SK-N-SH (cell line): ENCODE data around the gene PCLO. TPM values are rescaled to one million over a fixed set of nuclear protein-coding genes. Genes with fewer than 3 reads are reported as not detected.

ENCODE experiments used
- CTCF ChIA-PET: fragments of 300-600, 350-600 bp; formaldehyde crosslinking; extraction: SDS; loops from one replicate; lab custom pipeline; 2021; lab: Yijun Ruan, JAX
- POLR2A ChIA-PET: fragments of 350-600 bp; sonication (Branson Sonifier 250); formaldehyde crosslinking; extraction: SDS; loops from one replicate; lab custom pipeline; 2020; ENCODE audit warnings: antibody characterized with exemption, inconsistent platforms; lab: Yijun Ruan, JAX
- DNase-seq: peaks from one replicate; pipeline ENCODE4 v3.0.0; 2012
- H2AFZ ChIP-seq: fragments of 200-600 bp; sonication (generic); 2 replicates; pipeline ENCODE4 v1.8.1; 2016; ENCODE audit warnings: antibody characterized with exemption, mild to moderate bottlenecking, low read depth
- H3F3A ChIP-seq: fragments of 200-600 bp; sonication (generic); replicated peaks from 2 replicates; pipeline ENCODE3; 2016; ENCODE audit warnings: antibody characterized with exemption, mild to moderate bottlenecking; ENCODE audit not compliant: insufficient read depth
- H3K27ac ChIP-seq, 2 experiments: fragments of 200-500 bp in 1 of 2; fragments of 200-600 bp in 1 of 2; sonication (Bioruptor generic) in 1 of 2; sonication (generic), shearing (Covaris generic) in 1 of 2; 2 replicates each; pipeline versions ENCODE4 v1.5.1 to v1.6.1; 2014 to 2016; ENCODE audit warnings: low read depth in 2 of 2, inconsistent platforms in 1 of 2, low read length in 1 of 2, mild to moderate bottlenecking in 1 of 2, mixed read lengths in 1 of 2
- H3K27me3 ChIP-seq: fragments of 200-600 bp; sonication (generic), shearing (Covaris generic); 2 replicates; pipeline ENCODE4 v1.6.1; 2016; ENCODE audit warnings: mixed run types; ENCODE audit not compliant: insufficient read depth
- H3K36me3 ChIP-seq, 2 experiments: fragments of 200-500 bp in 1 of 2; fragments of 200-600 bp in 1 of 2; sonication (Bioruptor generic) in 1 of 2; sonication (generic) in 1 of 2; replicated peaks in 1 of 2; 2 replicates each; pipeline versions ENCODE3 to v1.5.1; 2014 to 2016; ENCODE audit warnings: low read length in 1 of 2, mild to moderate bottlenecking in 1 of 2; ENCODE audit not compliant: insufficient read depth in 2 of 2, control insufficient read depth in 1 of 2
- H3K4me1 ChIP-seq, 2 experiments: fragments of 200-500 bp in 1 of 2; fragments of 200-600 bp in 1 of 2; sonication (Bioruptor generic) in 1 of 2; sonication (generic), shearing (Covaris generic) in 1 of 2; 2 replicates each; pipeline versions ENCODE4 v1.5.1 to v1.6.1; 2014 to 2016; ENCODE audit warnings: low read depth in 1 of 2, low read length in 1 of 2, mixed run types in 1 of 2; ENCODE audit not compliant: insufficient read depth in 2 of 2, control insufficient read depth in 1 of 2
- H3K4me2 ChIP-seq: fragments of 200-600 bp; sonication (generic), shearing (Covaris generic); 2 replicates; pipeline ENCODE4 v1.6.1; 2017; ENCODE audit warnings: mixed run types
- H3K4me3 ChIP-seq, 2 experiments: fragments of 200-500 bp in 1 of 2; fragments of 200-600 bp in 1 of 2; sonication (Bioruptor generic) in 1 of 2; sonication (generic), shearing (Covaris generic) in 1 of 2; 2 replicates each; pipeline versions ENCODE4 v1.5.1 to v1.8.1; 2014 to 2016; ENCODE audit warnings: low read depth in 2 of 2, inconsistent platforms in 1 of 2, low read length in 1 of 2, mild to moderate bottlenecking in 1 of 2, mixed read lengths in 1 of 2, moderate library complexity in 1 of 2
- H3K79me2 ChIP-seq: fragments of 200-600 bp; sonication (generic); 2 replicates; pipeline ENCODE4 v1.8.1; 2017; ENCODE audit warnings: mild to moderate bottlenecking; ENCODE audit not compliant: insufficient read depth
- H3K9ac ChIP-seq: fragments of 200-600 bp; sonication (generic); 2 replicates; pipeline ENCODE4 v1.6.1; 2017; ENCODE audit warnings: mixed run types
- H3K9me2 ChIP-seq: fragments of 200-600 bp; sonication (generic); 2 replicates; pipeline ENCODE4 v1.6.1; 2017; ENCODE audit warnings: mixed run types
- H3K9me3 ChIP-seq: fragments of 200-600 bp; sonication (generic); 2 replicates; pipeline ENCODE4 v1.6.1; 2017; ENCODE audit warnings: mixed run types, mild to moderate bottlenecking, moderate library complexity
- H4K20me1 ChIP-seq: fragments of 200-600 bp; sonication (generic); 2 replicates; pipeline ENCODE4 v1.6.1; 2017; ENCODE audit warnings: mild to moderate bottlenecking, mixed run types; ENCODE audit not compliant: insufficient read depth
- CHD2 ChIP-seq: fragments of 150-350 bp; IDR thresholded peaks from 2 replicates; pipeline ENCODE4 v1.6.1; 2018; ENCODE audit warnings: low read length; ENCODE audit not compliant: partially characterized antibody
- EZH2phosphoT487 ChIP-seq: fragments of 200-600 bp; sonication (generic); IDR thresholded peaks from 2 replicates; pipeline ENCODE4 v1.6.1; 2017; ENCODE audit warnings: low read depth, mixed run types, mild to moderate bottlenecking, antibody characterized with exemption, moderate library complexity, borderline replicate concordance
- FOSL2 ChIP-seq: IDR thresholded peaks from 2 replicates; pipeline ENCODE4 v1.4.0; 2012; ENCODE audit warnings: low read depth, mild to moderate bottlenecking, moderate library complexity, borderline replicate concordance
- FOXM1 ChIP-seq: IDR thresholded peaks from 2 replicates; pipeline ENCODE4 v1.4.0; 2012; ENCODE audit warnings: low read depth, mild to moderate bottlenecking
- GABPA ChIP-seq: IDR thresholded peaks from 2 replicates; pipeline ENCODE4 v1.4.0; 2012; ENCODE audit warnings: low read depth, mild to moderate bottlenecking
- MEF2A ChIP-seq: IDR thresholded peaks from 2 replicates; pipeline ENCODE4 v1.4.0; 2012; ENCODE audit warnings: low read depth, borderline replicate concordance
- MXI1 ChIP-seq: IDR thresholded peaks from 2 replicates; pipeline ENCODE4 v1.6.1; 2012; ENCODE audit warnings: mild to moderate bottlenecking, low read depth, low read length, improper control_type of control experiment
- RFX5 ChIP-seq: IDR thresholded peaks from 2 replicates; pipeline ENCODE4 v1.6.1; 2012; ENCODE audit warnings: mild to moderate bottlenecking, improper control_type of control experiment, low read length
- SIN3A ChIP-seq: IDR thresholded peaks from 2 replicates; pipeline ENCODE4 v1.6.1; 2012; ENCODE audit warnings: low read depth, mild to moderate bottlenecking, low read length, moderate library complexity, borderline replicate concordance
- SMC3 ChIP-seq: IDR thresholded peaks from 2 replicates; pipeline ENCODE4 v1.6.1; 2012; ENCODE audit warnings: low read depth, low read length, improper control_type of control experiment
- YY1 ChIP-seq: IDR thresholded peaks from 2 replicates; pipeline ENCODE4 v1.4.0; 2012; ENCODE audit warnings: low read depth, mild to moderate bottlenecking
- WGBS: methylation state at CpG from one replicate; pipeline ENCODE4 v1.1.6; 2017; ENCODE audit warnings: low lambda C conversion rate; 5-methylcytosine and 5-hydroxymethylcytosine counted together
- polyA plus RNA-seq, 3 experiments: library from polyadenylated mRNA; depleted of rRNA; stranded (reverse); fragments of >200 nt; gene quantifications; 2 replicates each; pipeline ENCODE4 v1.2.3, GENCODE V29; 2012
- TF ChIP-seq, protein P1 (sequence below): IDR thresholded peaks from 2 replicates; pipeline ENCODE4 v1.6.1; 2012; ENCODE audit warnings: mild to moderate bottlenecking, low read depth, low read length, moderate library complexity
- TF ChIP-seq, protein P2 (sequence below): fragments of 150-350 bp; IDR thresholded peaks from 2 replicates; pipeline ENCODE4 v1.6.1; 2017; ENCODE audit warnings: antibody characterized with exemption, low read length, low read depth, borderline replicate concordance
- TF ChIP-seq, protein P3 (sequence below): IDR thresholded peaks from 2 replicates; pipeline ENCODE4 v1.4.0; 2012; ENCODE audit warnings: low read depth, borderline replicate concordance
- TF ChIP-seq, protein P4 (sequence below): IDR thresholded peaks from 2 replicates; pipeline ENCODE4; 2012
- TF ChIP-seq, protein P5 (sequence below): fragments of 200-600 bp; sonication (generic); IDR thresholded peaks from 2 replicates; pipeline ENCODE4 v1.6.1; 2017; ENCODE audit warnings: antibody characterized with exemption, mild to moderate bottlenecking, moderate library complexity

PCLO gene
- polyA plus RNA-seq, 1 of the 3 experiments (the other 2 are of a cell fraction) = 0.51 TPM

DNA sequence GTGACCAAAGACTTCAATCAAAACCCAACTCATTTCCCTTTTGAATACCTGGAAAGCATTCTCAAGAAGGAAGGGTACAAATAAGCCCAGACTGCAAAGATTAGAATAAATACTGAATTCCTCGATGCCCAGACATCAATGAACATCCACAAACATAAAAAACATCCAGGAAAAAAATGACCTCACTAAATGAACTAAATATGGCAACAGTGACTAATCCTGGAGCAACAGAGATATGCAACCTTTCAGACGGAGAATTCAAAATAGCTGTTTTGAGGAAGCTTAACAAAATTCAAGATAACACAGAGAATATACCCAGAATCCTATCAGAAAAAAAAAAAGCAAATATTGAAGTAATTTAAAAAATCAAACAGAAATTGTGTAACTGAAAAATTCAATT is 43.2 kb downstream of the PCLO start:
- Histone ChIP-seq H3K9me3 (peaks cover 23% of the 10 kb centered on the region; the same call in 1 of the 2 replicates), H3F3A (no peaks in the 10 kb centered on the region), H3K4me1 (peaks cover 0 to 3% of the 10 kb centered on the region in 2 experiments; a peak in 2 of 4 replicates), H3K27me3 (no peaks in the 10 kb centered on the region), H4K20me1 (no peaks in the 10 kb centered on the region), H2AFZ (no peak overlapping the region), H3K4me3 (no peak overlapping the region), H3K79me2 (no peaks in the 10 kb centered on the region), H3K4me2 (no peak overlapping the region), H3K9me2 (no peaks in the 10 kb centered on the region), H3K9ac (no peak overlapping the region), H3K27ac (no peak overlapping the region), H3K36me3 (no peaks in the 10 kb centered on the region)
- CTCF ChIA-PET = interaction anchor here (1.2 kb wide), 1 partner anchor 47 kb away, joined by 3 read pairs; no protein-coding TSS in a partner anchor
- peak; percentile 67; the same call in 1 of the 2 replicates for TF ChIP-seq MEF2A
- peak; percentile 17; the same call in 1 of the 2 replicates for TF ChIP-seq FOSL2
- no peak for TF ChIP-seq SIN3A
- POLR2A ChIA-PET = no interaction called here
- WGBS = 26% methylated on average over 2 of the region's 2 CpGs
- no peak for DNase-seq

DNA sequence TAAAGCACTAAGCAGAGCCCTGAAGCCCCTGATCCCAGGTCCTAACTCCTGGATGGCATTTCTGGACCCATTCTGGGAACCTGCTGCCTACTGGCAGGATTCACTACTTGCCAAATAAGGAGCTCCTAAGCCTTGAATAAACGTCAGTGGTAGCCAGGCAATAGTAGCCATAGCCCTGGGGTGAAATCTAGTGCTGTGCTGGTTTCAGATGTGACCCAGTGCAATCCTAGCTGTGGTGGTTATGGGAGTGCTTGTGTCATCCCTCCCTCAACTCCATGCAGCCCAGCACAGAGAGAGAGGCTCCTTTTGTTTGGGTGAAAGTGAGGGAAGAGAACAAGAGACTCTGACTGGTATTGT is 43.7 kb downstream of the PCLO start:
- no peaks in the 10 kb centered on the region for H4K20me1 ChIP-seq
- no peaks in the 10 kb centered on the region for H3K79me2 ChIP-seq
- H3F3A ChIP-seq = no peaks in the 10 kb centered on the region
- H2AFZ ChIP-seq = no peak overlapping the region
- H3K9me3 ChIP-seq = peaks cover 23% of the 10 kb centered on the region; the same call in 1 of the 2 replicates
- no peak for DNase-seq
- H3K27me3 ChIP-seq = no peaks in the 10 kb centered on the region
- CTCF ChIA-PET = interaction anchor here (1.2 kb wide), 1 partner anchor 46 kb away, joined by 3 read pairs; no protein-coding TSS in a partner anchor
- H3K9ac ChIP-seq = no peak overlapping the region
- no peaks in the 10 kb centered on the region for H3K36me3 ChIP-seq
- POLR2A ChIA-PET = no interaction called here
- H3K4me2 ChIP-seq = no peak overlapping the region
- H3K27ac ChIP-seq = no peak overlapping the region
- 29% methylated on average over 1 of the region's 1 CpG for WGBS
- no peaks in the 10 kb centered on the region for H3K9me2 ChIP-seq
- no peak overlapping the region for H3K4me3 ChIP-seq
- H3K4me1 ChIP-seq = peaks cover 0 to 3% of the 10 kb centered on the region in 2 experiments; a peak in 2 of 4 replicates
- TF ChIP-seq, protein P1, sequence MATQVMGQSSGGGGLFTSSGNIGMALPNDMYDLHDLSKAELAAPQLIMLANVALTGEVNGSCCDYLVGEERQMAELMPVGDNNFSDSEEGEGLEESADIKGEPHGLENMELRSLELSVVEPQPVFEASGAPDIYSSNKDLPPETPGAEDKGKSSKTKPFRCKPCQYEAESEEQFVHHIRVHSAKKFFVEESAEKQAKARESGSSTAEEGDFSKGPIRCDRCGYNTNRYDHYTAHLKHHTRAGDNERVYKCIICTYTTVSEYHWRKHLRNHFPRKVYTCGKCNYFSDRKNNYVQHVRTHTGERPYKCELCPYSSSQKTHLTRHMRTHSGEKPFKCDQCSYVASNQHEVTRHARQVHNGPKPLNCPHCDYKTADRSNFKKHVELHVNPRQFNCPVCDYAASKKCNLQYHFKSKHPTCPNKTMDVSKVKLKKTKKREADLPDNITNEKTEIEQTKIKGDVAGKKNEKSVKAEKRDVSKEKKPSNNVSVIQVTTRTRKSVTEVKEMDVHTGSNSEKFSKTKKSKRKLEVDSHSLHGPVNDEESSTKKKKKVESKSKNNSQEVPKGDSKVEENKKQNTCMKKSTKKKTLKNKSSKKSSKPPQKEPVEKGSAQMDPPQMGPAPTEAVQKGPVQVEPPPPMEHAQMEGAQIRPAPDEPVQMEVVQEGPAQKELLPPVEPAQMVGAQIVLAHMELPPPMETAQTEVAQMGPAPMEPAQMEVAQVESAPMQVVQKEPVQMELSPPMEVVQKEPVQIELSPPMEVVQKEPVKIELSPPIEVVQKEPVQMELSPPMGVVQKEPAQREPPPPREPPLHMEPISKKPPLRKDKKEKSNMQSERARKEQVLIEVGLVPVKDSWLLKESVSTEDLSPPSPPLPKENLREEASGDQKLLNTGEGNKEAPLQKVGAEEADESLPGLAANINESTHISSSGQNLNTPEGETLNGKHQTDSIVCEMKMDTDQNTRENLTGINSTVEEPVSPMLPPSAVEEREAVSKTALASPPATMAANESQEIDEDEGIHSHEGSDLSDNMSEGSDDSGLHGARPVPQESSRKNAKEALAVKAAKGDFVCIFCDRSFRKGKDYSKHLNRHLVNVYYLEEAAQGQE = no peak
- TF ChIP-seq SIN3A = no peak
- no peak for TF ChIP-seq YY1
- TF ChIP-seq EZH2phosphoT487 = no peak
- no peak for TF ChIP-seq MXI1
- TF ChIP-seq, protein P2, sequence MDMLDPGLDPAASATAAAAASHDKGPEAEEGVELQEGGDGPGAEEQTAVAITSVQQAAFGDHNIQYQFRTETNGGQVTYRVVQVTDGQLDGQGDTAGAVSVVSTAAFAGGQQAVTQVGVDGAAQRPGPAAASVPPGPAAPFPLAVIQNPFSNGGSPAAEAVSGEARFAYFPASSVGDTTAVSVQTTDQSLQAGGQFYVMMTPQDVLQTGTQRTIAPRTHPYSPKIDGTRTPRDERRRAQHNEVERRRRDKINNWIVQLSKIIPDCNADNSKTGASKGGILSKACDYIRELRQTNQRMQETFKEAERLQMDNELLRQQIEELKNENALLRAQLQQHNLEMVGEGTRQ = no peak
- TF ChIP-seq RFX5 = no peak
- TF ChIP-seq, protein P3, sequence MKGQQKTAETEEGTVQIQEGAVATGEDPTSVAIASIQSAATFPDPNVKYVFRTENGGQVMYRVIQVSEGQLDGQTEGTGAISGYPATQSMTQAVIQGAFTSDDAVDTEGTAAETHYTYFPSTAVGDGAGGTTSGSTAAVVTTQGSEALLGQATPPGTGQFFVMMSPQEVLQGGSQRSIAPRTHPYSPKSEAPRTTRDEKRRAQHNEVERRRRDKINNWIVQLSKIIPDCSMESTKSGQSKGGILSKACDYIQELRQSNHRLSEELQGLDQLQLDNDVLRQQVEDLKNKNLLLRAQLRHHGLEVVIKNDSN = no peak
- TF ChIP-seq, protein P4, sequence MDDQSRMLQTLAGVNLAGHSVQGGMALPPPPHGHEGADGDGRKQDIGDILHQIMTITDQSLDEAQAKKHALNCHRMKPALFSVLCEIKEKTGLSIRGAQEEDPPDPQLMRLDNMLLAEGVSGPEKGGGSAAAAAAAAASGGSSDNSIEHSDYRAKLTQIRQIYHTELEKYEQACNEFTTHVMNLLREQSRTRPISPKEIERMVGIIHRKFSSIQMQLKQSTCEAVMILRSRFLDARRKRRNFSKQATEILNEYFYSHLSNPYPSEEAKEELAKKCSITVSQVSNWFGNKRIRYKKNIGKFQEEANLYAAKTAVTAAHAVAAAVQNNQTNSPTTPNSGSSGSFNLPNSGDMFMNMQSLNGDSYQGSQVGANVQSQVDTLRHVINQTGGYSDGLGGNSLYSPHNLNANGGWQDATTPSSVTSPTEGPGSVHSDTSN = no peak
- TF ChIP-seq SMC3 = no peak
- TF ChIP-seq, protein P5, sequence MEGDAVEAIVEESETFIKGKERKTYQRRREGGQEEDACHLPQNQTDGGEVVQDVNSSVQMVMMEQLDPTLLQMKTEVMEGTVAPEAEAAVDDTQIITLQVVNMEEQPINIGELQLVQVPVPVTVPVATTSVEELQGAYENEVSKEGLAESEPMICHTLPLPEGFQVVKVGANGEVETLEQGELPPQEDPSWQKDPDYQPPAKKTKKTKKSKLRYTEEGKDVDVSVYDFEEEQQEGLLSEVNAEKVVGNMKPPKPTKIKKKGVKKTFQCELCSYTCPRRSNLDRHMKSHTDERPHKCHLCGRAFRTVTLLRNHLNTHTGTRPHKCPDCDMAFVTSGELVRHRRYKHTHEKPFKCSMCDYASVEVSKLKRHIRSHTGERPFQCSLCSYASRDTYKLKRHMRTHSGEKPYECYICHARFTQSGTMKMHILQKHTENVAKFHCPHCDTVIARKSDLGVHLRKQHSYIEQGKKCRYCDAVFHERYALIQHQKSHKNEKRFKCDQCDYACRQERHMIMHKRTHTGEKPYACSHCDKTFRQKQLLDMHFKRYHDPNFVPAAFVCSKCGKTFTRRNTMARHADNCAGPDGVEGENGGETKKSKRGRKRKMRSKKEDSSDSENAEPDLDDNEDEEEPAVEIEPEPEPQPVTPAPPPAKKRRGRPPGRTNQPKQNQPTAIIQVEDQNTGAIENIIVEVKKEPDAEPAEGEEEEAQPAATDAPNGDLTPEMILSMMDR = no peak
- TF ChIP-seq CHD2 = no peak
- TF ChIP-seq FOXM1 = no peak
- TF ChIP-seq GABPA = no peak
- TF ChIP-seq FOSL2 = no peak
